Activated CD4-positive, alpha-beta T cell treated with anti-CD3 and anti-CD28 coated beads for 1 hour (primary cell): ENCODE measurements around the gene ACVR2B.
"Not testable (repeated sequence)": the region's sequence is repeated elsewhere in the genome, so short reads cannot be mapped to it uniquely, and the experiment has no call there.

Experiments used
- DNase-seq: peaks from one replicate; pipeline ENCODE4 v3.0.0-alpha.2; 2020

Gene ACVR2B

GRCh38 chr3:38453075-38453912 lies at the start of gene ACVR2B:
Gene ACVR2B, plus strand, starts transcription at chr3:38453890. Its CDS starts 433 bp downstream, at chr3:38454323.
- peak; percentile 37 for DNase-seq

GRCh38 chr3:38404286-38404685 lies 49.4 kb upstream of the ACVR2B start:
- no peak for DNase-seq

- no peak for DNase-seq
Measured at GRCh38 chr3:38411591-38411990, 42.1 kb upstream of the ACVR2B start.

GRCh38 chr3:38420758-38421157 lies 32.9 kb upstream of the ACVR2B start:
- DNase-seq = not testable (repeated sequence)

- no peak for DNase-seq
Measured at GRCh38 chr3:38421679-38422336, 31.9 kb upstream of the ACVR2B start.

GRCh38 chr3:38426798-38427426 lies 26.8 kb upstream of the ACVR2B start:
- DNase-seq = not testable (repeated sequence)

GRCh38 chr3:38432871-38433658 lies 20.6 kb upstream of the ACVR2B start:
- not testable (repeated sequence) for DNase-seq

- not testable (repeated sequence) for DNase-seq
Measured at GRCh38 chr3:38433661-38434060, 20.0 kb upstream of the ACVR2B start.

- DNase-seq = not testable (repeated sequence)
Measured at GRCh38 chr3:38438436-38439069, 15.1 kb upstream of the ACVR2B start.

- DNase-seq = not testable (repeated sequence)
Measured at GRCh38 chr3:38443205-38443604, 10.5 kb upstream of the ACVR2B start.

GRCh38 chr3:38446085-38446686 lies 7.5 kb upstream of the ACVR2B start:
- no peak for DNase-seq

- no peak for DNase-seq
Measured at GRCh38 chr3:38446812-38447211, 6.9 kb upstream of the ACVR2B start.

- DNase-seq = no peak
Measured at GRCh38 chr3:38450853-38451252, 2.8 kb upstream of the ACVR2B start.

GRCh38 chr3:38453913-38454177 lies 155 bp downstream of the ACVR2B start:
- no peak for DNase-seq

- no peak for DNase-seq
Measured at GRCh38 chr3:38454178-38454883, 641 bp downstream of the ACVR2B start.

GRCh38 chr3:38454884-38455638 lies 1.4 kb downstream of the ACVR2B start:
- no peak for DNase-seq

- DNase-seq = no peak
Measured at GRCh38 chr3:38455639-38456430, 2.1 kb downstream of the ACVR2B start.

GRCh38 chr3:38457111-38458003 lies 3.7 kb downstream of the ACVR2B start:
- no peak for DNase-seq
